Measurements from ENCODE around the gene TMEM11.

The TMEM11 gene

DNA sequence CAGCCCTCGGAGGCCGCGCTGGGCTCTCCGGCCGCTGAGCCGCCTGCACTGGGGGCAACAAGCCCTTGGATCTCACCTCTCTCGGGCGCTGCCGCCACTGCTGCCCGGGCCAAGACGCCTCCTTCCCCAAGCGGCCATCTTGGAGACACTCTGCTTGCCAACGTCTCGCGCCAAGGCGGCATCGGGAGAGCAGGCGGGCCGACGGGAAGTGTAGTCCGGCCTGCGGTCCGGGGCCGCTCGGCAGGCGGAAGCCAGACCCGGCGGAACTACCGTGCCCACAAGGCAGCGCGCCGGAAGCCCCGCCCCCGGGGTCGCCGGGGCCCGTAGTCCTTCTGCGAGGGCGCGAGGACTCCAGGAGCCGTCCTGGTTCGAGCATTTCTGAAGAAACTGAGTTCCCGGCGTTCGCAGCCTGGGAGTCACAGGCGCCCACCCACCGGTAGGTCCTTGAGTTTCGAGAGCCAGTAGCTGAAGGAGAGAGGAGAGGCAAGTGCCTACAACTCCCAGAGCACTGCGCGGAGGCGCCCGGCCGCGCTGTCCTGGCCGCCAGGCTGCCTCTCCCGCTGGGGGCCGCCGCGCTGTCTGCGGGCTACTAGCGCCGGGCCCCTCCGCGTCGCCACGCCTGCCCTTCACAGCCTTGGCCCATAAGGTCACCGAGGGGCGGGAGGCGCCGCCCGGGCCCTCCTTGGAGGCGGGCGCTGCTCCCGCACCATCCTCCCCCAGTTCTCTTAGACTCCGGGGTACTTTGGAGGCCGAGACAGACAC is at the start of gene TMEM11:
Gene TMEM11, minus strand, starts transcription at position 147 of the 762 bp plus-strand sequence. Its CDS starts 9 bp downstream, at position 138.
- peak; percentile 93 for DNase-seq

GRCh38 chr17:21263376-21263775 is 49.4 kb upstream of the TMEM11 start:
- DNase-seq: no peak

DNA sequence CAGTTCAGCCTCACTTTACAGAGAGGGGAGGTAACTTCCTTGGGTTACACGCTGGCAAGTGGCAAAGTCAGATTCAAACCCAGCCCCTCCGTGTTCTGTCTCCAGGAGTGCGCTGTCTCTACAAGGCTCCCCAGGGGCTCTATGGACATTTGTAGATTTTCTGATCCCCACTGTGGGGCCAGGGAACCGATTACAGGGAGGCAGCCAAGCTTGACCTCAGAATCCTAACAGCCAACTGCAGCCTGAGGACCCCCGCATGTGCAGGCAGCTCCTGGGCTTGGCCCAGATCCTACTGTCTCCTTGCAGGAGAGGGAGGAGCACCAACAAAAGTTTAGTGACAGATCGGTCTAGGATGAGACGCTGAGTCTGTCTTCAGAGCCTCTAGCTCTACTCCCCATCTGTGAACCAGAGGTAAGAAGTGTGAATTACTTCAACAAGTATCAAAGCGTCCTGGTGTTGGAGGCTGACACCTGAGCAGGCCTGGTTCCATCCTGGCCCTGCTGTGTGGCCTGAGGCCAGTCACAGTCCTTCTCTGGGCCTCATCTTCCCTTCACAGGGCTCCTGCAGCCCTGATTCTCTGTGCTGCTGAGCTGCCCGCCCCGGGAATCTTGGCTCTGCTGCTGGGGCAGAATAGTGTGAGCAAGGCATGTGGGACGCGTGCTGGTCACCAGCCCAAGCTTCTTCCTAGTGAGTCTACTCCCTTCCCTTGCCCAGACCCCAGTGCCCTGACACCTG is 48.5 kb upstream of the TMEM11 start:
- no peak for DNase-seq

DNA sequence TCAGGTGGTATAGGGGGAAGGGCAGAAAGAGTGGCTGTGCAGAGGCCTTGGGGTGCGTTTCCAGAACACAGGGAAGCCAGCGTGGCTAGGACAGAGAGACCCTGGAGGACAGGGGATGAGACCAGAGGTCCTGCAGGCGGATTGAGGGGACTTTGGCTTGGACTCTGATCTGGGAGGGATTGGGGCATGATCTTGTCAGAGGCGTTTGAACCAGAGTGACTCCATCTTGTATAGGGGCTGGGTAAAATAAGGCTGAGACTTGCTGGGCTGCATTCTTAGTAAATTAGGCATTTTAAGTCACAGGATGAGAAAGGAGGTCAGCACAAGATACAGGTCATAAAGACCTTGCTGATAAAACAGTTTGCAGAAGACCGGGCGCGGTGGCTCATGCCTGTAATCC is 44.6 kb upstream of the TMEM11 start:
- no peak for DNase-seq

DNA sequence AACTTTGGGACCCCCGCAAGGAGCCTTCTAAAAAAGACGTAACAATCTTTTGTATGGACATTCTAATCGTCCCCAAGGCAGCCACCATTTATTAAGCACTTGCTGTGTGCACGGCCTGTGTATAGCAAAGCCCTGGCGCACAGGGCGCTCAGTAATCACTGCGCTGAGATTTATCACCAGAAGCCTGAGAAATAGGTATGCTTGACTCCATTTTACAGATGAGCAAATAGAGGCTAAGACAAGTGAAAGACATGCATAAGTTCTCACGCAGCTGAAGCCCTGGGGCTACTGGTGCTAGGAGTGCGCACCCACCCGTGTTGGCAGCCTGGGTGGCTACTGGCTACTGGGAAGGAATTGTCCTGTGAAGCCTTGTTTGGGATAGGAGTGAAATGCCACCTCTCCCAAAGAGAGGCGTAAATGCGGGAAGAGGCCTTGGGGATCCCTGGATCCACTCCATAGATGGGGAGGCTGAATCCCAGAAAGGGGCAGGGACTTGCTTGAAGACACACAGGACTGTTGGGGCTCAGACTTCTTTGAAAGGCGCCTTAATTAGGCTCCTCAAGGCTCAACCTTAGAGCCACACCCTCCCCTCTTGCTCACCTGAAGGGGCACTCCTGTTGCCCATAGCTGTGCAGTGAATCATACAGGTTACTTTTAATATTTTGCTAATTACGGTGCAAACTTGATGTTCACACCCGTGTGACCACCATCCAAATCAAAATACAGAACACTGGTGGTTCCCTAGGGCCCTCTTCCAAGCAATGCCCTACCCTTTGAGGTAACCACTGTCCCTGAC is 39.9 kb upstream of the TMEM11 start:
- no peak for DNase-seq

DNA sequence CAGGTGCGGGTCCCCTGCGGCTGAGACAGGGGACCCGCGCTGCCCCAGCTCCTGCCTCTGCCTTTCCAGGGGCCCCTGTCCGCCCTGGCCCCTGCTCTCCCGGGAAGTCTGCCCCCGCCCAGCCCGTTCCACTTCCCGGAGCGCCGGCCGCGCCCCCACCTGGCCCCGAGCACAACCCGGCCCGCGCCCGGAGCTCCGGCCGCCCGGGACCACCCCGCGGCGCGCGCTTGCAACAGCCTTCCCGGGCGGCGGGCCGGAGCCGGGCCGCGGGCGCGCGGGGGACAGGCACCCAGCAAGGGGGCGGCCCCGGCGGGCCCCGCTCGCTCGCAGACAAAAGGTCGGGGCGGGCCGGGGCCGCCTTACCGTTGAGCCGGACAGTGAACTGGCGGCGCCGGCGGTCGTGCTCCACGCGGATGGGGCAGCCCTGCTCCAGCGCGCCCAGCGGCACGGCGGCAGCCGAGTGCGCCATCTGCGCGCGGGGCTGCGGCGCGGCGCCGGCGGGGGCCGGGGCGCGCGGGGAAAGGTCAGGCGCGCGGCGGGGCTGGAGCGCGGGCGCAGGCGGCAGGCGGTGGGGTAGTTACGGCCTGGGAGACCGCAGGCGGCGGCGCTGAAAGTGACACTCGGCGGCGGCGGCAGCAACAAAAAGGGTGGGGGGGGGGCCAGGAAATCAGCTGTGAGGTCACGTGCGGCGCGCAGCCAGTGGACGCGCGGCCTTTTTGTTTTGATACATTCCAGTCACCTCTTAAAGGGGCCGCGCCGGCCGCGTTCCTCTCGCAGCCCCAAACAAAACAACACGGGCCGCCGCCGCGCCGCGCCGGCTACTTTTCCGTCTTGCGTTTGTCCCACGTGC is 39.1 kb upstream of the TMEM11 start, which contains the start of gene NATD1:
Gene NATD1, minus strand, starts transcription at position 615 of the 850 bp plus-strand sequence. Its CDS starts 146 bp downstream, at position 469.
- peak; percentile 83 for DNase-seq

- DNase-seq: no peak
Measured at GRCh38 chr17:21252289-21252795, 38.4 kb upstream of the TMEM11 start.

DNA sequence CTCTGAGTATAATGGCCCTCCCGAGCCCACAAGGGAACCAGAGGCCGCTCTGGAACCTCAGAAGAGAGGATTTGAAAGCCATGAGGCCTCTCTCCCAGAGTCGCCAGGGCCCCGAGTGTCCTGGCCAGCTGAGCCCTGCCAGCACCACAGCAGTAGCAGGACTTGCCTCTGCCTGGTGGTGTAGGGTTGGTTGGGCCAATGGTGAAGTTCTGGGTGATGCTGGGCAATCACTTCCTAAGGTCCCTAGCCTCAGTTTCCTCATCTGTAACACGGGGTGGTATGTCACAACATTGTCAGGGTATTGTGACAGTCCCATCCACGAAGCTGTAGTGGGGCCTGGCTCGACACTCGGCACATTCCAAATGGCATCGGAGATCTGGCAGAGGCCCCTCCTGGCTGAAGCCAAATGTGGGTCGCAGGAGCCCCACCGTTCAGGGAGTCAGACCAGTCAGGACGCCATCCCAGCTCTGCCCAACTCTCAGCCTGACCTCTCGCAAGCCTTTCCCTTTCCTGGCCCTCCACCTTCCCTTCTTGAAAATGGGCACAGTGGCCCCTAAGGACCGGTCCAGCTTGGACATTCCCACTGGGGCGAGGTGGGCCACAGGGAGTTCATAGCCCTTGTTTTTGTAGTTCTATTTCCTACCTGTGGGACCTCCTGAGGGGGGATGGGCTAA is 37.5 kb upstream of the TMEM11 start:
- no peak for DNase-seq

- DNase-seq: no peak
Measured at GRCh38 chr17:21250854-21251253, 36.9 kb upstream of the TMEM11 start.

GRCh38 chr17:21249920-21250703 is 36.2 kb upstream of the TMEM11 start:
- no peak for DNase-seq

DNA sequence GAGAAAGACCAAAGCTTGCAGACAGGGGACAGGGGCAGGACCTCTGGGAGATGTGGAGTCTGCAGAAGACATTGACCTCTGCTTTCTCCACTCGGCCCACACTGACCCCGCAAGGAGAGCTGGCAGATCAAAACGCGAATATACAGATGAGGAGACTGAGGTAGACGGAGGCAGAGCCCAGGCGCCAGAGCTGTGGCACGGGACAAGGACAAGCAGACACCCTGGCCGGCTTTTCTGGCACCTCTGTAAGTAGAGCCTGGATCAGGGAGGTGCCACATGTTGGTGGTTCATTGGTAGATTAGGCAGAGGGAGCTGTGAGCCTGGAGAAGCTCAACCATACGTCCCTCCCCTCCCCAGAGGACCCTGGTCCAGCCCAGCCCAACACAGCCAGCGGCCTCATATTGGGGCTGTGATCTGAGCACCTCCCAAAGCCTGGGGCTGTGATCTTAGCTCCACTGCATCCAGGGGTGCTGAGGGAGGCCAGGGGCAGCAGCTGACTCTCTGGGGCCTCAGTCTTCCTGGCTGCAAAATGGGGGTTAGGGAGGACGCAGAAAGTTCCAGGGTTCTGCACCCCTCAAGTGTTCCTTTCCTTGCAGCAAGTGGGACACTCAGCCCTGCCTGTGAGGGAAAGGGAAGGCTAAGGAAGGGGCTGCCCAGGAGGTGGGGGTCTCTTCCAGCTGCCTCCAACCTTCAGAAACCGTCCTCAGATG is 35.3 kb upstream of the TMEM11 start:
- no peak for DNase-seq

GRCh38 chr17:21248500-21248899 is 34.5 kb upstream of the TMEM11 start:
- DNase-seq: no peak

DNA sequence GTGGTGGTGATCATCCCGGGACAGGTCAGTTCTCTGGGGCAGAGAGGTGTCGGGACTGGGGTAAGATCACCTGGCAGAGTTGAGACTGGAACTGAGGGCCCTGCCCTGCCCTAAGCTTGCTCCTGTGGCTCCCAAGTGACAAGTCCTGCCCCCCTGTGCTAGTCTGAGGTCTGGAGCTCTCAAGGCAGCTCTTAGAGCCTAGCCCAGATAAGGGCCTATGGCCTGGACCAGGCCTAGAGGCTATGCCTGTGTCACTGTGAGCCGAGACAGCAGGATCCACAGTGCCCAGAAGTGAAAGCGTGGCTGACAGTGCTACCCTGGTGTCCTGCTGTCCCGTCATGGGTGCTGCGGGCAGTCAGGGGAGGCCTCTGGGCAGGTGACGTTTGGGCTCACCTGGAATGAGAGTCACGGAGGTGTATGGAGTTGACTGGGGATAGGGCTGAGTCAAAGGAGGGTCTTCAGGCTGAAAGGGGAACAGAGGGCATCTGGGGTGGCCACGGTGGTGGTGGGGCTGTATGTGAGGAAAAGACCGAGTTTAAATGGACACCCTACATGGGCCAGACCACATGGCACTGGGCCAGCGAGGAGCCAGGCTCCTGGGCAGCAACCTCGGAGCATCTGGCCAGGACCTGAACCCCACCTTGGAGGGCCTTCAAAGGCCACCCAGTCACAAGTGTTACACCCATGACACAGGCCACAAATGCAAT is 33.7 kb upstream of the TMEM11 start:
- DNase-seq: no peak

DNA sequence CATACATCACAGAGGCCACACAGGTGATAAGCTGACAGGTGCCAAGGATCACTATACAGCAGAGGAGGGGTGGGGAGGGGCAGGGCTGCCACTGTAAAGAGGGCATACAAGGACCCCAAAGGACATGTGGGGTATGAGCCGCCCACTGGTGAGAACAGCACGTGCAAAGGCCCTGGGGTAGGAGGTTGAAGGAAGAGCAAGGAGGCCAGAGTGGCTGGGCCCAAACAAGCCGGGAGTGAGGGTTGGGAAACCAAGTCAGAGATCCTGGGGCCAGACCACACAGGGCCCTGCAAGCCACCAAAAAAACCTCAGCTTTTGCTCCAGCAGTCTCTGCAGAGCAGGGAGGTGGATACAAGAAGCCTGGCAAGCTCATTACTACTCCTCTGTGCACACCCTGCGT is 32.7 kb upstream of the TMEM11 start:
- no peak for DNase-seq

- DNase-seq: no peak
Measured at GRCh38 chr17:21245639-21246084, 31.7 kb upstream of the TMEM11 start.

- no peak for DNase-seq
Measured at GRCh38 chr17:21243516-21244303, 29.7 kb upstream of the TMEM11 start.

GRCh38 chr17:21242780-21243515 is 29.0 kb upstream of the TMEM11 start:
- DNase-seq: no peak
